Measurements from ENCODE around the gene SGSM2.

DNA sequence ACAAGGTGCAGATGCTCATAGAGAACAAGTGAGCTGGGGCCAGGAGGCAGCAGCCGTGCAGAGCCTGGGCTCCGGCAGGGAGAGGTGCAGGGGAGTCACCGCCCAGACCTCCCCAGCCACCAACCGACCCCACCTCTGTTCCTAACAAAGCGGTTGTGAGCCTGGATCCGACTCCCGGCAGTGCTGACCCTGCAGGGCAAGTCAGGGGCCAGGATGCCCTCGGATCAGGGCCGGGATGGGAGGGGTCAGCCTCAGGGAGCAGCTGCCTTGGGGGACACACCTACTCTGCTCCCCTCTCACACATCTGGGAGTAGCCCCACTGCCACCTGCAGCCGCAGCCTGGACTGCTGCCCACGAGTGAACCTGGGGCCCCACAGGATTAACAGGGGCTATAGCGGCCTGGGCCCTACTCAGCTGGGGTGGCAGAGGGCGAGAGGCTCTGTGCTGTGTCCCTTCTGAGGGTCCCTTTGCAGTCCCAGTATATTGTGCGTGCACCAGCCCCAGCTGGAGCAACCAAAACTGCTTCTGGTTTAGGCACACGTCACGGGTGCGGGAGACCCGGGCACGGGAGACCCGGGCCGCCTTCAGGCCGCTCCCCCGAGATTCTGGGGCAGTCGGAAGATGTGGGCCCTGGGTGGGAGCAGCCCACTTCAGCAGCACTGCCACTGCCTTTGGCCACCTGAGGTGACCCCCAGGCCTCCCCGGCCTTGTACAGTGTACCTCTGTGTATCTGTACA, 42.4 kb downstream of the SGSM2 start:
- TF ChIP-seq TAF1 (conservative IDR thresholded peaks at IDR 0.05), result no peak
- TF ChIP-seq REST (IDR thresholded peaks at IDR 0.05), result no peak
- no peak for TF ChIP-seq CTCF (IDR thresholded peaks at IDR 0.05; ENCODE audit: low read depth, low read length, missing input control)
- no peak for TF ChIP-seq RAD21 (IDR thresholded peaks at IDR 0.05)
- no peak for TF ChIP-seq FOXA1 (IDR thresholded peaks at IDR 0.05)
- no peak for TF ChIP-seq HNF4G (IDR thresholded peaks at IDR 0.05)
- TF ChIP-seq YY1 (IDR thresholded peaks at IDR 0.05), result no peak
- TF ChIP-seq JUND (IDR thresholded peaks at IDR 0.05), result no peak
- TF ChIP-seq, protein P1, sequence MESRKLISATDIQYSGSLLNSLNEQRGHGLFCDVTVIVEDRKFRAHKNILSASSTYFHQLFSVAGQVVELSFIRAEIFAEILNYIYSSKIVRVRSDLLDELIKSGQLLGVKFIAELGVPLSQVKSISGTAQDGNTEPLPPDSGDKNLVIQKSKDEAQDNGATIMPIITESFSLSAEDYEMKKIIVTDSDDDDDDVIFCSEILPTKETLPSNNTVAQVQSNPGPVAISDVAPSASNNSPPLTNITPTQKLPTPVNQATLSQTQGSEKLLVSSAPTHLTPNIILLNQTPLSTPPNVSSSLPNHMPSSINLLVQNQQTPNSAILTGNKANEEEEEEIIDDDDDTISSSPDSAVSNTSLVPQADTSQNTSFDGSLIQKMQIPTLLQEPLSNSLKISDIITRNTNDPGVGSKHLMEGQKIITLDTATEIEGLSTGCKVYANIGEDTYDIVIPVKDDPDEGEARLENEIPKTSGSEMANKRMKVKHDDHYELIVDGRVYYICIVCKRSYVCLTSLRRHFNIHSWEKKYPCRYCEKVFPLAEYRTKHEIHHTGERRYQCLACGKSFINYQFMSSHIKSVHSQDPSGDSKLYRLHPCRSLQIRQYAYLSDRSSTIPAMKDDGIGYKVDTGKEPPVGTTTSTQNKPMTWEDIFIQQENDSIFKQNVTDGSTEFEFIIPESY (IDR thresholded peaks at IDR 0.05), result no peak
- no peak for TF ChIP-seq EGR1 (IDR thresholded peaks at IDR 0.05; ENCODE audit: low read depth in 2 of 2)
- no peak for TF ChIP-seq GABPA (IDR thresholded peaks at IDR 0.05 in 1 of 2, conservative IDR thresholded peaks at IDR 0.05 in 1 of 2)
- TF ChIP-seq SP1 (IDR thresholded peaks at IDR 0.05), result no peak
- TF ChIP-seq, protein P2, sequence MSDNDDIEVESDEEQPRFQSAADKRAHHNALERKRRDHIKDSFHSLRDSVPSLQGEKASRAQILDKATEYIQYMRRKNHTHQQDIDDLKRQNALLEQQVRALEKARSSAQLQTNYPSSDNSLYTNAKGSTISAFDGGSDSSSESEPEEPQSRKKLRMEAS (IDR thresholded peaks at IDR 0.05), result no peak
- TF ChIP-seq RXRA (IDR thresholded peaks at IDR 0.05), result no peak

Data from liver (tissue), 3 donors.